H1 (cell line): ENCODE results near the gene POLN. TPM values are rescaled to one million over a fixed set of nuclear protein-coding genes. Genes with fewer than 3 reads are reported as not detected.

Source experiments
- CTCF ChIA-PET: fragments of 300-600 bp; sonication (Branson Sonifier 250); formaldehyde crosslinking; loops from one replicate; lab custom pipeline; 2021; ENCODE audit not compliant: partially characterized antibody; lab: Charles Lee
- POLR2A ChIA-PET: fragments of 300-600 bp; sonication (Branson Sonifier 250); formaldehyde crosslinking; loops from one replicate; lab custom pipeline; 2021; ENCODE audit warnings: inconsistent platforms; ENCODE audit not compliant: partially characterized antibody; lab: Charles Lee
- DNase-seq, 2 experiments: peaks; one replicate each; pipeline versions ENCODE4 v3.0.0 to v3.0.0-alpha.2; 2010 to 2022; ENCODE audit warnings: low spot score in 2 of 2, low read depth in 1 of 2, mixed read lengths in 1 of 2
- FAIRE-seq: peaks from 2 replicates; lab custom pipeline; 2011; peaks lifted over from hg19 to GRCh38; lab: Jason Lieb, UNC
- H2AFZ ChIP-seq: 2 replicates; pipeline ENCODE4 v1.8.1; 2012; ENCODE audit warnings: low read length, inconsistent platforms
- H2AK5ac ChIP-seq: 2 replicates; pipeline ENCODE4 v1.6.1; 2013; ENCODE audit warnings: low read depth, low read length
- H2BK120ac ChIP-seq: replicated peaks from 2 replicates; pipeline ENCODE3; 2013; ENCODE audit warnings: low read depth, low read length, inconsistent platforms
- H2BK12ac ChIP-seq: 2 replicates; pipeline ENCODE4 v1.6.1; 2013; ENCODE audit warnings: low read depth, low read length
- H2BK15ac ChIP-seq: 2 replicates; pipeline ENCODE4 v1.6.1; 2013; ENCODE audit warnings: low read length
- H2BK20ac ChIP-seq: 2 replicates; pipeline ENCODE4 v1.6.1; 2013; ENCODE audit warnings: low read length
- H2BK5ac ChIP-seq: 2 replicates; pipeline ENCODE4 v1.6.1; 2013; ENCODE audit warnings: low read depth, low read length
- H3K14ac ChIP-seq: 2 replicates; pipeline ENCODE4 v1.6.1; 2013; ENCODE audit warnings: inconsistent platforms; ENCODE audit not compliant: insufficient read length
- H3K18ac ChIP-seq: 2 replicates; pipeline ENCODE4 v1.6.1; 2013; ENCODE audit warnings: low read length; ENCODE audit errors: extremely low read depth
- H3K23ac ChIP-seq: 2 replicates; pipeline ENCODE4 v1.6.1; 2013; ENCODE audit warnings: inconsistent platforms; ENCODE audit not compliant: insufficient read length
- H3K23me2 ChIP-seq: 2 replicates; pipeline ENCODE4 v1.6.1; 2013; ENCODE audit warnings: low read depth, low read length
- H3K27ac ChIP-seq: 2 replicates; pipeline ENCODE4 v1.6.1; 2011; ENCODE audit warnings: low read depth, low read length, inconsistent platforms
- H3K27me3 ChIP-seq, 4 experiments: replicated peaks in 1 of 4; 1 replicate in 1 of 4; 2 replicates in 3 of 4; pipeline versions ENCODE4 v1.6.1 to v1.8.1; 2011 to 2013; ENCODE audit warnings: low read length in 3 of 4, mild to moderate bottlenecking in 3 of 4, inconsistent platforms in 2 of 4, mixed read lengths in 2 of 4, moderate library complexity in 1 of 4; ENCODE audit not compliant: control insufficient read depth in 3 of 4, insufficient read depth in 3 of 4; ENCODE audit errors: extremely low read depth in 1 of 4
- H3K36me3 ChIP-seq, 4 experiments: 2 replicates each; pipeline versions ENCODE4 v1.6.1 to v1.8.1; 2011 to 2013; ENCODE audit warnings: mild to moderate bottlenecking in 4 of 4, low read length in 3 of 4, moderate library complexity in 2 of 4, control low read depth in 1 of 4, inconsistent platforms in 1 of 4; ENCODE audit not compliant: insufficient read depth in 4 of 4, control insufficient read depth in 2 of 4
- H3K4ac ChIP-seq: replicated peaks from 2 replicates; pipeline ENCODE3; 2013; ENCODE audit warnings: low read length, low read depth, mixed read lengths, inconsistent platforms; ENCODE audit not compliant: insufficient read length
- H3K4me1 ChIP-seq, 4 experiments: replicated peaks in 1 of 4; 1 replicate in 1 of 4; 2 replicates in 3 of 4; pipeline versions ENCODE4 v1.6.1 to v1.8.1; 2011 to 2013; ENCODE audit warnings: low read length in 3 of 4, inconsistent platforms in 2 of 4, mixed read lengths in 1 of 4; ENCODE audit not compliant: insufficient read depth in 4 of 4, control insufficient read depth in 3 of 4
- H3K4me2 ChIP-seq, 2 experiments: 2 replicates each; pipeline versions ENCODE4 v1.6.1 to v1.8.1; 2011 to 2013; ENCODE audit warnings: low read depth in 2 of 2, low read length in 2 of 2, control low read depth in 1 of 2, inconsistent platforms in 1 of 2, mild to moderate bottlenecking in 1 of 2; ENCODE audit not compliant: insufficient read depth in 1 of 2
- H3K4me3 ChIP-seq, 4 experiments: fragments of 200-600, 300-600 bp in 1 of 4; sonication (generic), shearing (Covaris generic), sonication (Bioruptor Twin) in 1 of 4; 2 replicates each; pipeline versions ENCODE4 v1.5.1 to v1.8.1; 2011 to 2016; ENCODE audit warnings: low read length in 4 of 4, low read depth in 3 of 4, control low read depth in 2 of 4, inconsistent platforms in 2 of 4, mild to moderate bottlenecking in 2 of 4, mixed read lengths in 1 of 4, moderate library complexity in 1 of 4; ENCODE audit not compliant: insufficient read depth in 2 of 4; ENCODE audit errors: extremely low read depth in 1 of 4
- H3K56ac ChIP-seq: replicated peaks from 2 replicates; pipeline ENCODE3; 2013; ENCODE audit warnings: low read depth, mild to moderate bottlenecking, mixed read lengths, low read length, inconsistent platforms; ENCODE audit not compliant: insufficient read length
- H3K79me1 ChIP-seq: 2 replicates; pipeline ENCODE4 v1.6.1; 2013; ENCODE audit warnings: low read depth, low read length, control low read depth
- H3K79me2 ChIP-seq, 2 experiments: 2 replicates each; pipeline versions ENCODE4 v1.6.1 to v1.8.1; 2012 to 2013; ENCODE audit warnings: low read length in 2 of 2, mild to moderate bottlenecking in 2 of 2, inconsistent platforms in 1 of 2; ENCODE audit not compliant: insufficient read depth in 2 of 2, control insufficient read depth in 1 of 2
- H3K9ac ChIP-seq, 4 experiments: replicated peaks in 1 of 4; 1 replicate in 1 of 4; 2 replicates in 3 of 4; pipeline versions ENCODE4 v1.6.1 to v1.8.1; 2011 to 2013; ENCODE audit warnings: low read depth in 3 of 4, low read length in 3 of 4, control low read depth in 2 of 4, mild to moderate bottlenecking in 2 of 4, moderate library complexity in 2 of 4, inconsistent platforms in 1 of 4; ENCODE audit errors: extremely low read depth in 1 of 4
- H3K9me3 ChIP-seq, 2 experiments: 2 replicates each; pipeline versions ENCODE4 v1.6.1 to v1.8.1; 2012 to 2013; ENCODE audit warnings: mild to moderate bottlenecking in 2 of 2, moderate library complexity in 2 of 2, control low read depth in 1 of 2, inconsistent platforms in 1 of 2, low read depth in 1 of 2, low read length in 1 of 2, mixed read lengths in 1 of 2; ENCODE audit not compliant: insufficient read depth in 2 of 2
- H4K20me1 ChIP-seq, 2 experiments: replicated peaks in 1 of 2; 2 replicates each; pipeline versions ENCODE3 to v1.8.1; 2011 to 2013; ENCODE audit warnings: inconsistent platforms in 2 of 2, low read length in 2 of 2, mild to moderate bottlenecking in 1 of 2; ENCODE audit not compliant: insufficient read depth in 2 of 2, control insufficient read depth in 1 of 2
- H4K5ac ChIP-seq: 2 replicates; pipeline ENCODE4 v1.6.1; 2013; ENCODE audit warnings: low read length, low read depth, mixed read lengths, inconsistent platforms; ENCODE audit not compliant: insufficient read length
- H4K8ac ChIP-seq: 2 replicates; pipeline ENCODE4 v1.8.0; 2013; ENCODE audit warnings: mild to moderate bottlenecking, moderate library complexity, low read length, inconsistent platforms; ENCODE audit not compliant: insufficient read depth; ENCODE audit errors: extremely low read depth
- H4K91ac ChIP-seq: replicated peaks from 2 replicates; pipeline ENCODE3; 2013; ENCODE audit warnings: low read length, mixed read lengths, inconsistent platforms; ENCODE audit not compliant: insufficient read length
- CTCF ChIP-seq, 3 experiments: IDR thresholded peaks; 1 replicate in 2 of 3; 2 replicates in 1 of 3; pipeline versions ENCODE4 v1.5.1 to v1.6.1; 2011; ENCODE audit warnings: low read length in 3 of 3, mild to moderate bottlenecking in 3 of 3, inconsistent platforms in 2 of 3, low read depth in 1 of 3, moderate library complexity in 1 of 3; ENCODE audit not compliant: insufficient read depth in 1 of 3; ENCODE audit errors: control extremely low read depth in 1 of 3
- RAD21 ChIP-seq, 2 experiments: IDR thresholded peaks in 1 of 2; conservative IDR thresholded peaks in 1 of 2; 2 replicates each; pipeline ENCODE4 v1.6.1; 2011; ENCODE audit warnings: low read depth in 2 of 2, low read length in 2 of 2, improper control_type of control experiment in 1 of 2, inconsistent platforms in 1 of 2, mild to moderate bottlenecking in 1 of 2, moderate library complexity in 1 of 2
- SIX5 ChIP-seq: IDR thresholded peaks from 2 replicates; pipeline ENCODE4 v1.6.1; 2011; ENCODE audit warnings: mild to moderate bottlenecking, low read depth, low read length
- SP1 ChIP-seq: IDR thresholded peaks from 2 replicates; pipeline ENCODE4 v1.6.1; 2011; ENCODE audit warnings: low read depth, low read length
- SUZ12 ChIP-seq: fragments of 200-600 bp; sonication (generic); IDR thresholded peaks from 2 replicates; pipeline ENCODE4 v1.6.1; 2012; ENCODE audit warnings: mild to moderate bottlenecking, inconsistent platforms, low read length, moderate library complexity, mixed read lengths
- TAF7 ChIP-seq: optimal IDR thresholded peaks from 2 replicates; pipeline ENCODE3; 2011; ENCODE audit warnings: low read depth, mild to moderate bottlenecking, inconsistent platforms, low read length, moderate library complexity, borderline replicate concordance
- TBP ChIP-seq: IDR thresholded peaks from 2 replicates; pipeline ENCODE4 v1.6.1; 2011; ENCODE audit warnings: low read depth, low read length, improper control_type of control experiment
- ZNF274 ChIP-seq: IDR thresholded peaks from 2 replicates; pipeline ENCODE4 v1.7.0; 2012; ENCODE audit warnings: low read length, borderline replicate concordance; ENCODE audit errors: extremely low read depth
- WGBS, 2 experiments: shearing (Covaris generic) in 1 of 2; methylation state at CpG; one replicate each; pipeline versions ENCODE4 v1.1.6 to v1.1.7; 2013 to 2015; ENCODE audit warnings: low lambda C conversion rate in 2 of 2, mixed read lengths in 2 of 2, inconsistent platforms in 1 of 2, low coverage in 1 of 2, missing lambda C conversion rate in 1 of 2; ENCODE audit not compliant: insufficient replicate concordance in 2 of 2, insufficient coverage in 1 of 2, insufficient read length in 1 of 2; ENCODE audit errors: extremely low coverage in 1 of 2, missing lambda C conversion rate in 1 of 2; 5-methylcytosine and 5-hydroxymethylcytosine counted together
- polyA plus RNA-seq, 7 experiments: library from polyadenylated mRNA; depleted of rRNA in 3 of 7; stranded (reverse) in 5 of 7; unstranded in 2 of 7; fragments of >200 nt in 5 of 7; fragments of 200-250 nt in 2 of 7; gene quantifications; 1 replicate in 5 of 7; 2 replicates in 1 of 7; 4 replicates in 1 of 7; pipeline versions ENCODE4 v1.2.1 to v1.2.3, GENCODE V29; 2011 to 2013; ENCODE audit warnings: missing spikeins in 2 of 7, mixed read lengths in 2 of 7
- total RNA-seq: library from RNA; stranded (reverse); fragmentation: NEBNext Ultra II Directional; extraction: Animal tissue kit (Norgen Biotek cat#: 25700); gene quantifications from 2 replicates; pipeline ENCODE4 v1.2.1, GENCODE V29; 2021

POLN gene
- total and polyA plus RNA-seq, 2 of the 8 experiments (the other 6 are each of a cell fraction or from before 2014, with no cell fraction given): 0.98 to 1.5 TPM

- no peak overlapping the region for H3K9ac ChIP-seq
- no peak overlapping the region for H3K4me3 ChIP-seq
- no peak overlapping the region for H2AFZ ChIP-seq
- H2BK5ac ChIP-seq: no peak overlapping the region
- H3K18ac ChIP-seq: no peak overlapping the region
- no peak overlapping the region for H3K14ac ChIP-seq
- no peak overlapping the region for H3K4me2 ChIP-seq
- 0 out of 2 replicates have a peak overlapping the region, but pooled peaks have one; percentile 5 for H4K8ac ChIP-seq
- H3K79me2 ChIP-seq: 0 out of 4 replicates have a peak, but pooled peaks cover 0 to 3% of the 10 kb centered on the region in 2 experiments
- H2BK20ac ChIP-seq: no peak overlapping the region
- H3K27ac ChIP-seq: no peak overlapping the region
- H2BK15ac ChIP-seq: no peak overlapping the region
- peaks cover 0 to 4% (median 0%) of the 10 kb centered on the region in 4 experiments; a peak in 1 of 8 replicates for H3K36me3 ChIP-seq
- FAIRE-seq (no peak), DNase-seq (no peak)
- H4K5ac ChIP-seq: no peak overlapping the region
- ChIA-PET CTCF (no interaction called here), POLR2A (no interaction called here)
- no peaks in the 10 kb centered on the region for H3K9me3 ChIP-seq
- H3K23me2 ChIP-seq: peaks cover 8% of the 10 kb centered on the region
- no peak overlapping the region for H2AK5ac ChIP-seq
- H3K56ac ChIP-seq: no peak overlapping the region
- peaks cover 5 to 18% (median 12%) of the 10 kb centered on the region in 4 experiments for H3K27me3 ChIP-seq
- H3K4me1 ChIP-seq: peaks cover 0 to 13% (median 6%) of the 10 kb centered on the region in 4 experiments; a peak in 5 of 7 replicates
- no peak overlapping the region for H2BK120ac ChIP-seq
- no peak overlapping the region for H3K23ac ChIP-seq
- no peaks in the 10 kb centered on the region for H3K79me1 ChIP-seq
- no peak overlapping the region for H2BK12ac ChIP-seq
- WGBS, 2 experiments: 91% methylated on average over 13 of the region's 24 CpGs; no CpG with 5 or more reads in 1 of the 2 experiments
- H3K4ac ChIP-seq: no peak overlapping the region
- no peak overlapping the region for H4K91ac ChIP-seq
- H4K20me1 ChIP-seq: peaks cover 5 to 23% of the 10 kb centered on the region in 2 experiments
- no peak for TF ChIP-seq ZNF274
- no peak for TF ChIP-seq RAD21 (IDR thresholded peaks at IDR 0.05 in 1 of 2, conservative IDR thresholded peaks at IDR 0.05 in 1 of 2; ENCODE audit: low read depth in 2 of 2, low read length in 2 of 2)
- no peak for TF ChIP-seq TBP
- TF ChIP-seq SIX5: no peak
- no peak for TF ChIP-seq SP1
- TF ChIP-seq SUZ12: no peak
- TF ChIP-seq TAF7: no peak
- no peak for TF ChIP-seq CTCF (IDR thresholded peaks at IDR 0.05; ENCODE audit: control extremely low read depth in 1 of 3, insufficient read depth in 1 of 3, low read depth in 1 of 3, low read length in 3 of 3)
These were observed 176.6 kb downstream of the POLN start for GRCh38 chr4:2065106-2065930.
